GM12878 (cell line): ENCODE measurements around the gene MUTYH.

ENCODE experiments used
- POLR2A ChIP-seq: IDR thresholded peaks from 2 replicates; pipeline ENCODE4 v1.6.1; 2011; ENCODE audit warnings: low read depth, mild to moderate bottlenecking, low read length
- POLR2AphosphoS5 ChIP-seq: IDR thresholded peaks from 2 replicates; pipeline ENCODE4 v1.6.1; 2011; ENCODE audit warnings: mild to moderate bottlenecking, low read length, inconsistent platforms
- RFX5 ChIP-seq: IDR thresholded peaks from 2 replicates; pipeline ENCODE4 v1.6.1; 2011; ENCODE audit warnings: low read depth, low read length, improper control_type of control experiment
- SP1 ChIP-seq: IDR thresholded peaks from one replicate; pipeline ENCODE4 v1.6.1; 2011; ENCODE audit warnings: low read depth, low read length
- ZNF384 ChIP-seq: IDR thresholded peaks from 2 replicates; pipeline ENCODE4 v1.6.1; 2012; ENCODE audit warnings: low read depth, mild to moderate bottlenecking, low read length, improper control_type of control experiment, borderline replicate concordance
- TF ChIP-seq, protein P1 (sequence below): IDR thresholded peaks from 2 replicates; pipeline ENCODE4 v1.6.1; 2012; ENCODE audit warnings: low read depth, low read length, improper control_type of control experiment

DNA sequence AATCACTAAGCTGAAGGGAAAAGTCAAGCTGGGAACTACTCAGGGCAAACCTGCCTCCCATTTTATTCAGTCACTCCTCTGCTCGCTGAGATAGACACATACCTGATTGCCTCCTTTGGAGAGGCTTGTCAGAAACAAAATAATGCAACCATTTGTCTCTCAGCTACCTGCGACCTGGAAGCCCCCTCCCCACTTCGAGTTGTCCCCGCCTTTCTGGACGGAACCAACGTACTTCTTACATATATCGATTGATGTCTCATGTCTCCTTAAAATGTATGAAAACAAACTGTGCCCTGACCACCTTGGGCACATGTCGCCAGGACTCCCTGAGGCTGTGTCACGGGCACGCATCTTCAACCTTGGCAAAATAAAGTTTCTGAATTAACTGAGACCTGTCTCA lies 35.0 kb downstream of the MUTYH start:
- TF ChIP-seq SP1 = no peak
- TF ChIP-seq POLR2A = no peak
- no peak for TF ChIP-seq POLR2AphosphoS5
- TF ChIP-seq ZNF384 = no peak
- TF ChIP-seq RFX5 = no peak
- TF ChIP-seq, protein P1, sequence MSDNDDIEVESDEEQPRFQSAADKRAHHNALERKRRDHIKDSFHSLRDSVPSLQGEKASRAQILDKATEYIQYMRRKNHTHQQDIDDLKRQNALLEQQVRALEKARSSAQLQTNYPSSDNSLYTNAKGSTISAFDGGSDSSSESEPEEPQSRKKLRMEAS = no peak
